IMR-90 (cell line): ENCODE results near the gene WAC. TPM values are rescaled to one million over a fixed set of nuclear protein-coding genes. Genes with fewer than 3 reads are reported as not detected.

Source experiments
- ATAC-seq: fragments of 200-7000 bp; cut with Tn5 transposase; 2 replicates; pipeline ENCODE4 v1.9.1; 2020; ENCODE audit warnings: low read depth, mild to moderate bottlenecking, moderate library complexity
- BruUV-seq: library from RNA; stranded (reverse); fragments of 400-500 nt; replicated peaks from 2 replicates; lab custom pipeline; 2021; lab: Mats Ljungman, UMichigan
- CTCF ChIA-PET: fragments of 300-600 bp; formaldehyde crosslinking; extraction: SDS; loops from one replicate; lab custom pipeline; 2021; ENCODE audit warnings: antibody characterized with exemption; lab: Yijun Ruan, JAX
- POLR2A ChIA-PET: fragments of 300-600 bp; sonication (Branson Sonifier 250); formaldehyde crosslinking; loops from one replicate; lab custom pipeline; 2022; ENCODE audit warnings: antibody characterized with exemption; ENCODE audit not compliant: unreplicated experiment; lab: Charles Lee
- DNase-seq: peaks from one replicate; pipeline ENCODE4 v3.0.0; 2013
- H2AFZ ChIP-seq: replicated peaks from 2 replicates; pipeline ENCODE3; 2013; ENCODE audit warnings: low read length, mild to moderate bottlenecking; ENCODE audit not compliant: poor library complexity
- H2AK5ac ChIP-seq: 2 replicates; pipeline ENCODE4 v1.6.1; 2013; ENCODE audit warnings: low read depth, low read length, inconsistent platforms
- H2AK9ac ChIP-seq: replicated peaks from 2 replicates; pipeline ENCODE3; 2013; ENCODE audit warnings: mild to moderate bottlenecking, low read depth, low read length, moderate library complexity; ENCODE audit not compliant: poor library complexity
- H2BK120ac ChIP-seq: 2 replicates; pipeline ENCODE4 v1.6.1; 2013; ENCODE audit warnings: low read depth, low read length, inconsistent platforms
- H2BK15ac ChIP-seq: 3 replicates; pipeline ENCODE4 v1.6.1; 2013; ENCODE audit warnings: low read depth, low read length, inconsistent platforms
- H2BK20ac ChIP-seq: 2 replicates; pipeline ENCODE4 v1.6.1; 2013; ENCODE audit warnings: low read depth, mild to moderate bottlenecking, inconsistent platforms, low read length, moderate library complexity
- H2BK5ac ChIP-seq: 2 replicates; pipeline ENCODE4 v1.6.1; 2013; ENCODE audit warnings: mild to moderate bottlenecking, low read depth, low read length, inconsistent platforms; ENCODE audit not compliant: poor library complexity, severe bottlenecking
- H3K14ac ChIP-seq: replicated peaks from 2 replicates; pipeline ENCODE4 v1.6.1; 2013; ENCODE audit warnings: low read depth, low read length, inconsistent platforms
- H3K18ac ChIP-seq: 2 replicates; pipeline ENCODE4 v1.6.1; 2013; ENCODE audit warnings: low read depth, low read length, control low read depth
- H3K23ac ChIP-seq: 2 replicates; pipeline ENCODE4 v1.6.1; 2013; ENCODE audit warnings: low read depth, low read length, inconsistent platforms
- H3K27ac ChIP-seq: 2 replicates; pipeline ENCODE4 v1.5.1; 2013; ENCODE audit warnings: mild to moderate bottlenecking, control low read depth, low read length; ENCODE audit not compliant: insufficient read depth
- H3K27me3 ChIP-seq: 2 replicates; pipeline ENCODE4 v1.6.1; 2013; ENCODE audit warnings: low read length; ENCODE audit not compliant: control insufficient read depth, insufficient read depth
- H3K36me3 ChIP-seq: 2 replicates; pipeline ENCODE4 v1.6.1; 2013; ENCODE audit warnings: low read length, mixed read lengths; ENCODE audit not compliant: control insufficient read depth, insufficient read depth
- H3K4ac ChIP-seq: 2 replicates; pipeline ENCODE4 v1.6.1; 2013; ENCODE audit warnings: low read depth, low read length, inconsistent platforms
- H3K4me1 ChIP-seq: 2 replicates; pipeline ENCODE4 v1.6.1; 2013; ENCODE audit warnings: low read length, mixed read lengths; ENCODE audit not compliant: control insufficient read depth, insufficient read depth
- H3K4me2 ChIP-seq: 2 replicates; pipeline ENCODE4 v1.6.1; 2013; ENCODE audit warnings: low read depth, mild to moderate bottlenecking, control low read depth, low read length, moderate library complexity
- H3K4me3 ChIP-seq: 2 replicates; pipeline ENCODE4 v1.5.1; 2013; ENCODE audit warnings: low read depth, mild to moderate bottlenecking, control low read depth, low read length, moderate library complexity; ENCODE audit not compliant: insufficient read depth
- H3K56ac ChIP-seq: 2 replicates; pipeline ENCODE4 v1.6.1; 2013; ENCODE audit warnings: low read length, inconsistent platforms; ENCODE audit not compliant: insufficient read depth; ENCODE audit errors: extremely low read depth
- H3K79me1 ChIP-seq, 2 experiments: 2 replicates each; pipeline ENCODE4 v1.6.1; 2013; ENCODE audit warnings: low read length in 2 of 2, inconsistent platforms in 1 of 2, low read depth in 1 of 2
- H3K9ac ChIP-seq: 2 replicates; pipeline ENCODE4 v1.6.1; 2013; ENCODE audit warnings: low read depth, low read length, control low read depth
- H3K9me1 ChIP-seq: 2 replicates; pipeline ENCODE4 v1.6.1; 2013; ENCODE audit warnings: low read length, inconsistent platforms; ENCODE audit not compliant: insufficient read depth
- H3K9me3 ChIP-seq: 2 replicates; pipeline ENCODE4 v1.6.1; 2013; ENCODE audit warnings: low read length; ENCODE audit not compliant: control insufficient read depth, insufficient read depth
- H4K20me1 ChIP-seq: 2 replicates; pipeline ENCODE4 v1.6.1; 2013; ENCODE audit warnings: low read length, inconsistent platforms; ENCODE audit not compliant: insufficient read depth
- H4K5ac ChIP-seq: 2 replicates; pipeline ENCODE4 v1.6.1; 2013; ENCODE audit warnings: mild to moderate bottlenecking, low read depth, low read length, control low read depth
- H4K8ac ChIP-seq, 2 experiments: 2 replicates each; pipeline ENCODE4 v1.6.1; 2013; ENCODE audit warnings: low read depth in 2 of 2, low read length in 2 of 2, control low read depth in 1 of 2, inconsistent platforms in 1 of 2
- H4K91ac ChIP-seq: 2 replicates; pipeline ENCODE4 v1.6.1; 2013; ENCODE audit warnings: low read depth, low read length, inconsistent platforms; ENCODE audit not compliant: insufficient read depth
- CEBPB ChIP-seq: IDR thresholded peaks from 2 replicates; pipeline ENCODE4 v1.6.1; 2012; ENCODE audit warnings: low read depth, low read length, improper control_type of control experiment
- CTCF ChIP-seq: conservative IDR thresholded peaks from 2 replicates; pipeline ENCODE4 v1.5.1; 2012; ENCODE audit warnings: mild to moderate bottlenecking, low read depth, low read length, improper control_type of control experiment
- ELK1 ChIP-seq: fragments of 150-350 bp; IDR thresholded peaks from 2 replicates; pipeline ENCODE4 v1.6.1; 2016; ENCODE audit warnings: low read depth, mild to moderate bottlenecking, low read length, moderate library complexity, borderline replicate concordance
- FOS ChIP-seq: fragments of 150-350 bp; IDR thresholded peaks from 2 replicates; pipeline ENCODE4 v1.6.1; 2016; ENCODE audit warnings: low read depth, low read length
- RAD21 ChIP-seq: IDR thresholded peaks from 2 replicates; pipeline ENCODE4 v1.6.1; 2012; ENCODE audit warnings: low read length, improper control_type of control experiment
- RFX5 ChIP-seq: IDR thresholded peaks from 2 replicates; pipeline ENCODE4 v1.8.0; 2012; ENCODE audit warnings: low read depth, mild to moderate bottlenecking, low read length, moderate library complexity
- SMC3 ChIP-seq: fragments of 150-350 bp; IDR thresholded peaks from 2 replicates; pipeline ENCODE4 v1.6.1; 2016; ENCODE audit warnings: low read depth, mild to moderate bottlenecking, antibody characterized with exemption, low read length, moderate library complexity
- WGBS, 2 experiments: methylation state at CpG; one replicate each; pipeline versions ENCODE4 v1.1.5 to v1.1.7; 2013; ENCODE audit warnings: missing lambda C conversion rate in 2 of 2; ENCODE audit not compliant: insufficient read length in 1 of 2; ENCODE audit errors: extremely low coverage in 2 of 2; 5-methylcytosine and 5-hydroxymethylcytosine counted together
- dilution Hi-C: fragments of 300-500 bp; cut with HindIII; formaldehyde crosslinking; loops from one replicate; pipeline ENCODE4 v1.14.3; 2018; ENCODE audit warnings: low sequenced_read_pairs; ENCODE audit not compliant: unreplicated experiment
- in situ Hi-C: fragments of 300-500 bp; cut with MboI; formaldehyde crosslinking; loops from 3 replicates; pipeline ENCODE4 v1.14.3; 2019; ENCODE audit warnings: low sequenced_read_pairs, inconsistent platforms, mixed read lengths
- intact Hi-C: fragments of 100-400 bp; cut with micrococcal nuclease; formaldehyde crosslinking; loops from 2 replicates; pipeline ENCODE4 v1.10.0; 2022
- polyA plus RNA-seq, 3 experiments: library from polyadenylated mRNA; depleted of rRNA; stranded (reverse); fragments of >200 nt; gene quantifications; 2 replicates each; pipeline ENCODE4 v1.2.3, GENCODE V29; 2012; ENCODE audit warnings: low replicate concordance in 1 of 3
- total RNA-seq: library from RNA; depleted of rRNA; stranded (reverse); fragments of >200 nt; gene quantifications from 2 replicates; pipeline ENCODE4 v1.2.3, GENCODE V29; 2012

The WAC gene
- total and polyA plus RNA-seq, 2 of the 4 experiments (the other 2 are of a cell fraction): 39.6 to 52.2 TPM

- TF ChIP-seq CEBPB (no peak), RAD21 (no peak), ELK1 (no peak), FOS (no peak), CTCF (no peak), SMC3 (no peak), RFX5 (no peak)
- Histone ChIP-seq H4K20me1 (no peaks in the 10 kb centered on the region), H2BK15ac (no peak overlapping the region), H4K5ac (no peak overlapping the region), H2AK9ac (no peak overlapping the region), H3K9me3 (peaks cover 11% of the 10 kb centered on the region; the same call in 1 of the 2 replicates), H3K79me1 (peaks cover 3 to 4% of the 10 kb centered on the region in 2 experiments; a peak in 2 of 4 replicates), H3K36me3 (peaks cover 9% of the 10 kb centered on the region), H3K4me2 (no peak overlapping the region), H2BK120ac (no peak overlapping the region), H3K18ac (peak overlapping the region; percentile 78; the same call in 1 of the 2 replicates), H3K23ac (no peak overlapping the region), H2AFZ (no peak overlapping the region), H3K4ac (no peak overlapping the region), H3K56ac (no peak overlapping the region), H4K91ac (no peak overlapping the region), H3K14ac (no peak overlapping the region), H2BK5ac (no peak overlapping the region), H3K4me1 (no peaks in the 10 kb centered on the region), H2BK20ac (no peak overlapping the region), H3K9ac (no peak overlapping the region), H4K8ac (no peak overlapping the region), H2AK5ac (no peak overlapping the region), H3K9me1 (no peaks in the 10 kb centered on the region), H3K27me3 (no peaks in the 10 kb centered on the region), H3K27ac (no peak overlapping the region), H3K4me3 (no peak overlapping the region)
- in situ Hi-C loops (no loop called here), dilution Hi-C loops (no loop called here), intact Hi-C loops (no loop called here)
- DNase-seq (no peak), ATAC-seq (no peak)
- no CpG with 5 or more reads among the region's 3 CpGs for WGBS, 2 experiments
- no TSS peak for BruUV-seq
- ChIA-PET CTCF (no interaction called here), POLR2A (no interaction called here)
These were observed 12.6 kb upstream of the WAC start for GRCh38 chr10:28520346-28520745.
